Lower leg skin (tissue), 3 donors: Measurements from ENCODE around the gene MAD1L1.

Experiments used
- POLR2A ChIP-seq, 2 donors: fragments of 450-650 bp; IDR thresholded peaks; one replicate each; pipeline ENCODE4 v1.6.1; 2016 to 2017; ENCODE audit warnings: antibody characterized with exemption in 2 of 2, mild to moderate bottlenecking in 1 of 2, moderate library complexity in 1 of 2
- TF ChIP-seq, protein P1 (sequence below), 3 donors: fragments of 450-650 bp; IDR thresholded peaks; one replicate each; pipeline ENCODE4 v1.5.1; 2016; ENCODE audit warnings: antibody characterized with exemption in 3 of 3, mild to moderate bottlenecking in 3 of 3, moderate library complexity in 2 of 3

DNA sequence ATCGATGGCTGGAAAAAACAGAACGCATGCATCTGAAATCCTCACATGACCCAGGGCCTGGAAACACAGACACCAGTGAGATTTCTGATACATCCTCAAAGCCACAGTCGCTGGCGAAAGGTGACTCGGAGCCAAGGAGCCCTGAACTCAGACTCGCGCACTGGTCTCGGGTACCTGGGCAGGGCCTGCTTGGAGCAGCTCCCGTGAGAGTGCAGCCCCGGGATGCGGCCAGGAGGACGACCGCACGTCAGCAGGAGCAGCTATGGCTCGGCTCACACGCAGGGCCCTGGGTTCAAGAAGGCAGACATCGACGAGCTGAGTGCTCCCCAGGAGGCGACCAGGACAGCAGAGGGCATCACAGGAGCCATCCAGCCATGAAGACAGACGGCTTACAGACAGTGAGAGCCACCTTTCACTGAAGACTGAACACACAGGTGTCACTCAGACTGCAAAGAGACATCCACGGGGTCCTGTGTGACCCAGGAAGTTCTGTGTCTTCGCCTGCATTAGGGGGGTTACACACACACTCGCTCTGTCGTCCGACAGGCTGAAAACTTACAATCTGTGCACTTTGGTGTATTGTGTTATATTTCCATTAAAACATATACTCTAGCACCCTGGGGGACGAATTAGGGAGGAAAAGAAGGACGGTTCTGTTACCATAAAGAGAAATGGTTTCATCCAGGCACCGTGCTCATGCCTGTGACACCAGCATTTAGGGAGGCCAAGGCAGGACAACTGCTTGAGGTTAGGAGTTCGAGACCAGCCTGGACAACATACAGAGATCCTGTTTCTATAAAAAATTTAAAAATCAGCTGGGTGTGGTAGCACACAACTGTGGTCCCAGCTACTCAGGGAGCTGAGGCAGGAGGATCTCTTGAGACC is 227.7 kb downstream of the MAD1L1 start:
- TF ChIP-seq, protein P1, sequence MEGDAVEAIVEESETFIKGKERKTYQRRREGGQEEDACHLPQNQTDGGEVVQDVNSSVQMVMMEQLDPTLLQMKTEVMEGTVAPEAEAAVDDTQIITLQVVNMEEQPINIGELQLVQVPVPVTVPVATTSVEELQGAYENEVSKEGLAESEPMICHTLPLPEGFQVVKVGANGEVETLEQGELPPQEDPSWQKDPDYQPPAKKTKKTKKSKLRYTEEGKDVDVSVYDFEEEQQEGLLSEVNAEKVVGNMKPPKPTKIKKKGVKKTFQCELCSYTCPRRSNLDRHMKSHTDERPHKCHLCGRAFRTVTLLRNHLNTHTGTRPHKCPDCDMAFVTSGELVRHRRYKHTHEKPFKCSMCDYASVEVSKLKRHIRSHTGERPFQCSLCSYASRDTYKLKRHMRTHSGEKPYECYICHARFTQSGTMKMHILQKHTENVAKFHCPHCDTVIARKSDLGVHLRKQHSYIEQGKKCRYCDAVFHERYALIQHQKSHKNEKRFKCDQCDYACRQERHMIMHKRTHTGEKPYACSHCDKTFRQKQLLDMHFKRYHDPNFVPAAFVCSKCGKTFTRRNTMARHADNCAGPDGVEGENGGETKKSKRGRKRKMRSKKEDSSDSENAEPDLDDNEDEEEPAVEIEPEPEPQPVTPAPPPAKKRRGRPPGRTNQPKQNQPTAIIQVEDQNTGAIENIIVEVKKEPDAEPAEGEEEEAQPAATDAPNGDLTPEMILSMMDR (IDR thresholded peaks at IDR 0.05), result no peak
- TF ChIP-seq POLR2A (IDR thresholded peaks at IDR 0.05), result no peak
